PC-9 (cell line): ENCODE data around the gene RPP25. TPM values are rescaled to one million over a fixed set of nuclear protein-coding genes. Genes with fewer than 3 reads are reported as not detected.

Experiments used
- BruUV-seq: library from RNA; stranded (reverse); fragments of 400-500 nt; replicated peaks from 2 replicates; lab custom pipeline; 2021; lab: Mats Ljungman, UMichigan
- CTCF ChIA-PET: fragments of 300-600 bp; sonication (Branson Sonifier 250); formaldehyde crosslinking; loops from one replicate; lab custom pipeline; 2022; ENCODE audit warnings: antibody characterized with exemption; lab: Charles Lee
- POLR2A ChIA-PET: fragments of 300-600 bp; sonication (Branson Sonifier 250); formaldehyde crosslinking; loops from one replicate; lab custom pipeline; 2022; ENCODE audit warnings: antibody characterized with exemption; ENCODE audit not compliant: unreplicated experiment; lab: Charles Lee
- DNase-seq, 2 experiments: peaks; one replicate each; pipeline versions ENCODE4 v3.0.0 to v3.0.0-alpha.2; 2015 to 2022; ENCODE audit warnings: mixed read lengths in 1 of 2
- H2AFZ ChIP-seq: fragments of 200-600 bp; sonication (generic); 2 replicates; pipeline ENCODE4 v1.8.1; 2017; ENCODE audit warnings: antibody characterized with exemption
- H3F3A ChIP-seq: fragments of 200-600 bp; sonication (generic); 2 replicates; pipeline ENCODE4 v1.8.1; 2017; ENCODE audit warnings: antibody characterized with exemption, mild to moderate bottlenecking, low read depth; ENCODE audit not compliant: insufficient read depth
- H3K27ac ChIP-seq: fragments of 200-600 bp; sonication (generic); 2 replicates; pipeline ENCODE4 v1.6.1; 2016; ENCODE audit warnings: mixed run types
- H3K27me3 ChIP-seq: fragments of 200-600 bp; sonication (generic); 2 replicates; pipeline ENCODE4 v1.6.1; 2016; ENCODE audit warnings: low read depth, mixed run types; ENCODE audit not compliant: insufficient read depth
- H3K36me3 ChIP-seq: fragments of 200-600 bp; sonication (generic); 2 replicates; pipeline ENCODE4 v1.6.1; 2016; ENCODE audit warnings: low read depth, mixed run types
- H3K4me1 ChIP-seq: fragments of 200-600 bp; sonication (generic); replicated peaks from 2 replicates; pipeline ENCODE4 v1.6.1; 2016; ENCODE audit warnings: mixed run types; ENCODE audit not compliant: insufficient read depth
- H3K4me2 ChIP-seq: fragments of 200-600 bp; sonication (generic); 2 replicates; pipeline ENCODE4 v1.6.1; 2017; ENCODE audit warnings: mixed run types
- H3K4me3 ChIP-seq: fragments of 200-600 bp; sonication (generic); 2 replicates; pipeline ENCODE4 v1.6.1; 2016; ENCODE audit warnings: mixed run types
- H3K79me2 ChIP-seq: fragments of 200-600 bp; sonication (generic); 2 replicates; pipeline ENCODE4 v1.6.1; 2017; ENCODE audit warnings: low read depth, mixed run types
- H3K9me2 ChIP-seq: fragments of 200-600 bp; sonication (generic); 2 replicates; pipeline ENCODE4 v1.8.1; 2017; ENCODE audit warnings: mild to moderate bottlenecking; ENCODE audit not compliant: insufficient read depth
- H3K9me3 ChIP-seq: fragments of 200-600 bp; sonication (generic); 2 replicates; pipeline ENCODE4 v1.8.1; 2016; ENCODE audit warnings: low read depth; ENCODE audit not compliant: insufficient read depth
- H4K20me1 ChIP-seq: fragments of 200-600 bp; sonication (generic); 2 replicates; pipeline ENCODE4 v1.8.1; 2017; ENCODE audit not compliant: insufficient read depth
- EZH2 ChIP-seq: fragments of 200-600 bp; sonication (generic); IDR thresholded peaks from 2 replicates; pipeline ENCODE4 v1.8.0; 2017; ENCODE audit warnings: antibody characterized with exemption, low read depth
- intact Hi-C: fragments of 100-400 bp; cut with micrococcal nuclease; formaldehyde crosslinking; loops from one replicate; pipeline ENCODE4 v1.10.0; 2022; ENCODE audit not compliant: unreplicated experiment
- total RNA-seq: library from RNA; stranded (reverse); gene quantifications from 2 replicates; pipeline ENCODE4 v1.2.3, GENCODE V29; 2021
- TF ChIP-seq, protein P1 (sequence below): fragments of 200-600 bp; sonication (generic); conservative IDR thresholded peaks from 2 replicates; pipeline ENCODE4 v1.6.1; 2017; ENCODE audit warnings: mixed run types, antibody characterized with exemption, mild to moderate bottlenecking, moderate library complexity

The RPP25 gene
- total RNA-seq, 1 experiment from 2014 or later: 14.9 TPM

DNA sequence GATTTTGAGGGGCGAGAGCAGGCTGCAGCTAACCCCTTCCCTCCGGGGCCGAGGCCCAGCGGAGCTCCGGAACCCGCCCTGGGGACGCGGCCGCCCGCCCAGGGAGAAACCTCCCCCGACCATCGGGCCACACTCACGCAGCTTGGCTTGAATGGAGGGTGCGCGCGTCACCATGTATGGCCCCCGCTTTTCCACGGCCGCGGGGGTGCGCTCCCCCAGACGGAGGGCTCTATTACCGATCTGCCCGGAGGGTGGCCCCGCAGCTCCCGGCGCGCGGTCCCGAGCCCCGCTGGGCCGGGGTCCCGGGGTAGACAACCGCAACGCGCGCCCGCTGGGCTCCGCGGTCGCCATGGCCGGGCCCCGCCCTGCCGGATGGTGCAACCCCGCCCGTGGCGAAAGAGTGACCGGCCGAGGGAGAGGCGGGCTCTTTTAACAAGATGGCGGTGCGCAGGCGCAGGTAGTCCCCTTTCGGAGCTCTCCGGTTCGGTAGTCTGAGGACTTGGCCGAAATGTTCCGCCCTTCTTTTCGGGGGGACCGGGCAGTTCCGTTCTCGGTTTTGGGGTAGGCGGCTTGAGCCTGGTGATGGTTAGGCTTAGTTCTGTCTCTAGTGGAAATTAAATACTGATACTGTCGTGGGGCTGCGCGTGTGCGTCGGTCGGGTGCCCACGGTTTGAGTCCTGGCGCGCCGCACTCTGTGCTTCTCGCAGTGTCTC lies 50.0 kb downstream of the RPP25 start, which contains the start of gene FAM219B:
Gene FAM219B (minus strand): TSS at position 402 of the 713 bp plus-strand sequence. CDS start 51 bp downstream, at position 351.
- intact Hi-C loops: loop anchor here (2.0 kb wide), 1 partner anchor 32 kb away; the partner anchor contains the start of gene COX5A
- ChIA-PET CTCF (interaction anchor here (0.5 to 0.6 kb wide), 2 partner anchors 40 to 89 kb away, joined by 5 read pairs; no protein-coding TSS in a partner anchor), POLR2A (interaction anchor here (0.7 kb wide), 1 partner anchor 36 kb away, joined by 3 read pairs; no protein-coding TSS in a partner anchor)
- H3K79me2 ChIP-seq: peaks cover 26% of the 10 kb centered on the region
- no peaks in the 10 kb centered on the region for H3K9me2 ChIP-seq
- peaks cover 17% of the 10 kb centered on the region; the same call in 1 of the 2 replicates for H3K36me3 ChIP-seq
- peak within 1 kb of the TSS; percentile 52 for H3K27ac ChIP-seq
- no TSS peak for BruUV-seq
- no peaks in the 10 kb centered on the region for H3K27me3 ChIP-seq
- H3F3A ChIP-seq: peaks cover 25% of the 10 kb centered on the region; the same call in 1 of the 2 replicates
- H2AFZ ChIP-seq: peak within 1 kb of the TSS; percentile 100
- H4K20me1 ChIP-seq: no peaks in the 10 kb centered on the region
- TF ChIP-seq, protein P1, sequence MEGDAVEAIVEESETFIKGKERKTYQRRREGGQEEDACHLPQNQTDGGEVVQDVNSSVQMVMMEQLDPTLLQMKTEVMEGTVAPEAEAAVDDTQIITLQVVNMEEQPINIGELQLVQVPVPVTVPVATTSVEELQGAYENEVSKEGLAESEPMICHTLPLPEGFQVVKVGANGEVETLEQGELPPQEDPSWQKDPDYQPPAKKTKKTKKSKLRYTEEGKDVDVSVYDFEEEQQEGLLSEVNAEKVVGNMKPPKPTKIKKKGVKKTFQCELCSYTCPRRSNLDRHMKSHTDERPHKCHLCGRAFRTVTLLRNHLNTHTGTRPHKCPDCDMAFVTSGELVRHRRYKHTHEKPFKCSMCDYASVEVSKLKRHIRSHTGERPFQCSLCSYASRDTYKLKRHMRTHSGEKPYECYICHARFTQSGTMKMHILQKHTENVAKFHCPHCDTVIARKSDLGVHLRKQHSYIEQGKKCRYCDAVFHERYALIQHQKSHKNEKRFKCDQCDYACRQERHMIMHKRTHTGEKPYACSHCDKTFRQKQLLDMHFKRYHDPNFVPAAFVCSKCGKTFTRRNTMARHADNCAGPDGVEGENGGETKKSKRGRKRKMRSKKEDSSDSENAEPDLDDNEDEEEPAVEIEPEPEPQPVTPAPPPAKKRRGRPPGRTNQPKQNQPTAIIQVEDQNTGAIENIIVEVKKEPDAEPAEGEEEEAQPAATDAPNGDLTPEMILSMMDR: no peak
- no peak for TF ChIP-seq EZH2
- peak; percentile 62 to 87 for DNase-seq
- H3K9me3 ChIP-seq: no peaks in the 10 kb centered on the region
- H3K4me1 ChIP-seq: peaks cover 28% of the 10 kb centered on the region
- peak within 1 kb of the TSS; percentile 93 for H3K4me2 ChIP-seq
- H3K4me3 ChIP-seq: peak within 1 kb of the TSS; percentile 96

DNA sequence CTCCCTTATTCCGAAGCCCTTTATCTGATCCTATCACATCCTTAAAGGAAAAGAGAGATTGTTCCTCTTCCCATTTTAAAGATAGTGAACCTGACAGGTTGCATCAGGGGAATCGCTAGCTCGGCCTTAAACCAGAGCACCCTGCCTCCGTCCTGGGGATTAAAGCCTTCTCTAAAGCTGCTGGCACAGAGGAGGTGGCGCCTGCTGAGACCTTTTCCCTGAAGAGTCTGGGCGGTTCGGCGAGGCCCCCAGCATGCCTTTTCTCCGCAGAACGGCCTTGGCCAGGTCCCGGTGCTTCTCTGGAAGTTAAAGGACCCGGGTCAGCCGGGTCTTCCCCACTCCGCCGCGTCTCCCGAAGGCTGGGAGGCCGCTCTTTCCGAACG lies 50.5 kb downstream of the RPP25 start:
- H3K4me1 ChIP-seq: peaks cover 32% of the 10 kb centered on the region
- H3F3A ChIP-seq: peaks cover 28% of the 10 kb centered on the region; the same call in 1 of the 2 replicates
- peaks cover 17% of the 10 kb centered on the region; the same call in 1 of the 2 replicates for H3K36me3 ChIP-seq
- H3K4me2 ChIP-seq: peak overlapping the region; percentile 93
- intact Hi-C loops: loop anchor here (2.0 kb wide), 1 partner anchor 33 kb away; the partner anchor contains the start of gene COX5A
- peak overlapping the region; percentile 52 for H3K27ac ChIP-seq
- DNase-seq: peak in 1 of 2 experiments; percentile 35
- POLR2A ChIA-PET: interaction anchor here (0.6 kb wide), 1 partner anchor 51 kb away, joined by 5 read pairs; no protein-coding TSS in a partner anchor
- no peaks in the 10 kb centered on the region for H3K9me2 ChIP-seq
- BruUV-seq: TSS peak; percentile 30
- H3K9me3 ChIP-seq: no peaks in the 10 kb centered on the region
- peaks cover 26% of the 10 kb centered on the region for H3K79me2 ChIP-seq
- no peak for TF ChIP-seq EZH2
- TF ChIP-seq, protein P1: no peak
- no peaks in the 10 kb centered on the region for H3K27me3 ChIP-seq
- CTCF ChIA-PET: interaction anchor here (0.5 to 0.6 kb wide), 3 partner anchors 40 to 259 kb away, joined by 5 to 8 read pairs (median 5); no protein-coding TSS in a partner anchor
- peak overlapping the region; percentile 100 for H2AFZ ChIP-seq
- no peaks in the 10 kb centered on the region for H4K20me1 ChIP-seq
- H3K4me3 ChIP-seq: peak overlapping the region; percentile 96

Other genes starting within 250 kb of the RPP25 start
- 0.33 and 0.39 TPM in 2 replicates for gene CYP1A1, start 231.2 kb downstream of the RPP25 start, total RNA-seq
- not detected in 2 replicates for gene CYP1A2, start 207.9 kb downstream of the RPP25 start, total RNA-seq
- 78.3 TPM in 2 replicates for gene CSK, start 174.7 kb downstream of the RPP25 start, total RNA-seq
- gene LMAN1L, start 143.9 kb downstream of the RPP25 start, total RNA-seq: not detected in 2 replicates
- gene CPLX3, start 130.1 kb downstream of the RPP25 start, total RNA-seq: not detected in 2 replicates
- gene ULK3, start 113.6 kb downstream of the RPP25 start, total RNA-seq: 30.2 and 46.6 TPM in 2 replicates
- gene SCAMP2, start 83.4 kb downstream of the RPP25 start, total RNA-seq: 84.6 and 87.4 TPM in 2 replicates
- 22.5 and 23.0 TPM in 2 replicates for gene MPI, start 66.7 kb downstream of the RPP25 start, total RNA-seq
- gene FAM219B, start 49.9 kb downstream of the RPP25 start, total RNA-seq: 41.8 and 45.5 TPM in 2 replicates
- gene COX5A, start 18.7 kb downstream of the RPP25 start, total RNA-seq: 177 and 247 TPM in 2 replicates
- 17.9 and 19.7 TPM in 2 replicates for gene SCAMP5, start 38.8 kb upstream of the RPP25 start, total RNA-seq
- 23.7 and 24.4 TPM in 2 replicates for gene PPCDC, start 66.8 kb upstream of the RPP25 start, total RNA-seq
- gene C15orf39, start 245.1 kb upstream of the RPP25 start, total RNA-seq: 40.8 and 41.3 TPM in 2 replicates